NCI-H1092 treated with DMSO at 0.1 percent for 48 hours (cell line): ENCODE measurements around the gene CLCN2.

Experiments
- DNase-seq: peaks from one replicate; lab custom pipeline; 2025; lab: John Stamatoyannopoulos, UW

The CLCN2 gene

DNA sequence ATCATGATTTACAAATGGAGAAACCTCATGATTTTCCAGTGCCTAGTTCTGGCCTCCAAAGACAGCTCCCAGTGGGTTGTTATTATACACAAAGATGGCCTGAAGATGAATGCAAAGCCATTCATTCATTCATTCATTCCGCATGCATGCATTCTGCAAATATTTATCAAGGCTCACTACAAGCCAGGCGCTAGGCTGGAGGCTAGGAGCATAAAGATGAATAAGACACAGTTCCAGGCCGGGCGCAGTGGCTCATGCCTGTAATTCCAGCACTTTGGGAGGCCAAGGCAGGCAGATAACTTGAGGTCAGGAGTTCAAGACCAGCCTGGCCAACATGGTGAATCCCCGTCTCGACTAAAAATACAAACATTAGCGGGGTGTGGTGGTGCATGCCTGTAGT, 64.8 kb downstream of the CLCN2 start:
- no peak for DNase-seq
